HG02852 (cell line): ENCODE results near the gene LCN2.
"Not testable (repeated sequence)": the region's sequence is repeated elsewhere in the genome, so short reads cannot be mapped to it uniquely, and the experiment has no call there.

ENCODE experiments used
- ATAC-seq: cut with Tn5 transposase; IDR thresholded peaks from one replicate; pipeline ENCODE4 v1.9.1; 2021; ENCODE audit warnings: mild to moderate bottlenecking, moderate library complexity; ENCODE audit not compliant: unreplicated experiment

The LCN2 gene

GRCh38 chr9:128163523-128164306 lies 14.5 kb downstream of the LCN2 start:
- no peak for ATAC-seq

GRCh38 chr9:128164307-128164885 lies 15.1 kb downstream of the LCN2 start:
- ATAC-seq = no peak

GRCh38 chr9:128166169-128166568 lies 16.9 kb downstream of the LCN2 start:
- ATAC-seq = no peak

GRCh38 chr9:128167209-128167608 lies 18.0 kb downstream of the LCN2 start:
- no peak for ATAC-seq

GRCh38 chr9:128168731-128169308 lies 19.6 kb downstream of the LCN2 start:
- no peak for ATAC-seq

- ATAC-seq = no peak
Observed at GRCh38 chr9:128169492-128169891, 20.2 kb downstream of the LCN2 start.

GRCh38 chr9:128169925-128170324 lies 20.7 kb downstream of the LCN2 start:
- no peak for ATAC-seq

GRCh38 chr9:128174062-128174461 lies 24.8 kb downstream of the LCN2 start:
- no peak for ATAC-seq

- ATAC-seq = no peak
Observed at GRCh38 chr9:128175102-128175563, 25.9 kb downstream of the LCN2 start.

GRCh38 chr9:128175726-128176125 lies 26.5 kb downstream of the LCN2 start:
- ATAC-seq = no peak

GRCh38 chr9:128178806-128179431 lies 29.7 kb downstream of the LCN2 start:
- no peak for ATAC-seq

GRCh38 chr9:128180001-128180400 lies 30.7 kb downstream of the LCN2 start:
- ATAC-seq = no peak

- ATAC-seq = no peak
Observed at GRCh38 chr9:128180447-128180846, 31.2 kb downstream of the LCN2 start.

GRCh38 chr9:128181480-128181879 lies 32.2 kb downstream of the LCN2 start:
- ATAC-seq = not testable (repeated sequence)

- no peak for ATAC-seq
Observed at GRCh38 chr9:128182893-128183588, 33.8 kb downstream of the LCN2 start.

GRCh38 chr9:128185979-128186965 lies 37.0 kb downstream of the LCN2 start:
- ATAC-seq = no peak

- ATAC-seq = no peak
Observed at GRCh38 chr9:128187361-128187760, 38.1 kb downstream of the LCN2 start.

GRCh38 chr9:128188209-128188608 lies 39.0 kb downstream of the LCN2 start:
- ATAC-seq = no peak

GRCh38 chr9:128190013-128190412 lies 40.8 kb downstream of the LCN2 start:
- no peak for ATAC-seq
